ENCODE results near the gene ATAD1. TPM values are rescaled to one million over a fixed set of nuclear protein-coding genes. Genes with fewer than 3 reads are reported as not detected.

ATAD1 gene
- total and polyA plus RNA-seq, 2 of the 8 experiments (the other 6 are each of a cell fraction or from before 2014, with no cell fraction given) = 8.9 to 35.3 TPM

DNA sequence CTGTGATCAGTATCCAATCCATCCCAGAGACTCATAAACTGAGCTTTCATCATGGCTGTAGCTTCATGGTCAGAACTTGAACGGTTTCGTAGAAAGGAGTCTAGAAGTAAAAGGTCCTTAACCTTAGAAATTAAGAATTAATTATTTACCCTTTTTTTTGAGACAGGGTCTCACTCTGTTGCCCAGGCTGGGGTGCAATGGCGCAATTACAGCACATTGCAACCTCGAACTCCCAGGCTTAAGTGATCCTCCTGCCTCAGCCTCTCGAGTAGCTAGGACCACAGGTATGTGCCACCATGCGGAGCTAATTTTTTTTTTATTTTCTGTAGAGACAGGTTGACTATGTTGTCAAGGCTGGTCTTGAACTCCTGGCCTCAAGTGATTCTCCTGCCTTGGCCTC, 41.7 kb downstream of the ATAD1 start:
- no peaks in the 10 kb centered on the region for H3K4me1 ChIP-seq (replicated peaks in 1 of 4; ENCODE audit: control insufficient read depth in 3 of 4, insufficient read depth in 4 of 4, low read length in 3 of 4)
- FAIRE-seq (no peak), DNase-seq (ENCODE audit: low read depth in 1 of 2, low spot score in 2 of 2) (no peak)
- no peaks in the 10 kb centered on the region for H3K27me3 ChIP-seq (replicated peaks in 1 of 4; ENCODE audit: control insufficient read depth in 3 of 4, extremely low read depth in 1 of 4, insufficient read depth in 3 of 4, low read length in 3 of 4)
- H2BK12ac ChIP-seq (ENCODE audit: low read depth, low read length) = no peak overlapping the region
- H3K23me2 ChIP-seq (ENCODE audit: low read depth, low read length) = no peaks in the 10 kb centered on the region
- H4K91ac ChIP-seq (replicated peaks; ENCODE audit: insufficient read length, low read length) = no peak overlapping the region
- H3K79me2 ChIP-seq (ENCODE audit: control insufficient read depth in 1 of 2, insufficient read depth in 2 of 2, low read length in 2 of 2) = peaks cover 0 to 6% of the 10 kb centered on the region in 2 experiments; a peak in 1 of 4 replicates
- H3K4me3 ChIP-seq (ENCODE audit: extremely low read depth in 1 of 4, insufficient read depth in 2 of 4, low read depth in 3 of 4, low read length in 4 of 4) = no peak overlapping the region
- peaks cover 0 to 18% (median 2%) of the 10 kb centered on the region in 4 experiments; a peak in 4 of 8 replicates for H3K36me3 ChIP-seq (ENCODE audit: control insufficient read depth in 2 of 4, insufficient read depth in 4 of 4, low read length in 3 of 4)
- no peak overlapping the region for H2AK5ac ChIP-seq (ENCODE audit: low read depth, low read length)
- H3K23ac ChIP-seq (ENCODE audit: insufficient read length) = no peak overlapping the region
- H3K9ac ChIP-seq (replicated peaks in 1 of 4; ENCODE audit: extremely low read depth in 1 of 4, low read depth in 3 of 4, low read length in 3 of 4) = no peak overlapping the region
- no peak overlapping the region for H2BK20ac ChIP-seq (ENCODE audit: low read length)
- H2BK120ac ChIP-seq (replicated peaks; ENCODE audit: low read depth, low read length) = no peak overlapping the region
- no peaks in the 10 kb centered on the region for H3K79me1 ChIP-seq (ENCODE audit: low read depth, low read length)
- no peak overlapping the region for H4K8ac ChIP-seq (ENCODE audit: extremely low read depth, insufficient read depth, low read length)
- ChIA-PET CTCF (ENCODE audit: partially characterized antibody) (interaction anchor here (1.0 to 1.1 kb wide), 2 partner anchors 18 to 42 kb away, joined by 3 to 5 read pairs; no protein-coding TSS in a partner anchor), POLR2A (ENCODE audit: partially characterized antibody) (no interaction called here)
- H3K4ac ChIP-seq (replicated peaks; ENCODE audit: insufficient read length, low read depth, low read length) = no peak overlapping the region
- no peak overlapping the region for H3K56ac ChIP-seq (replicated peaks; ENCODE audit: insufficient read length, low read depth, low read length)
- peaks cover 0 to 3% of the 10 kb centered on the region in 2 experiments for H4K20me1 ChIP-seq (replicated peaks in 1 of 2; ENCODE audit: control insufficient read depth in 1 of 2, insufficient read depth in 2 of 2, low read length in 2 of 2)
- H2BK15ac ChIP-seq (ENCODE audit: low read length) = no peak overlapping the region
- H3K9me3 ChIP-seq (ENCODE audit: insufficient read depth in 2 of 2, low read depth in 1 of 2, low read length in 1 of 2) = no peaks in the 10 kb centered on the region
- no peak overlapping the region for H4K5ac ChIP-seq (ENCODE audit: insufficient read length, low read depth, low read length)
- H3K4me2 ChIP-seq (ENCODE audit: insufficient read depth in 1 of 2, low read depth in 2 of 2, low read length in 2 of 2) = no peak overlapping the region
- no peak overlapping the region for H2AFZ ChIP-seq (ENCODE audit: low read length)
- H2BK5ac ChIP-seq (ENCODE audit: low read depth, low read length) = no peak overlapping the region
- no peak overlapping the region for H3K14ac ChIP-seq (ENCODE audit: insufficient read length)
- no peak overlapping the region for H3K27ac ChIP-seq (ENCODE audit: low read depth, low read length)
- 94% methylated on average over 6 of the region's 6 CpGs; no CpG with 5 or more reads in 1 of the 2 experiments for WGBS, 2 experiments (ENCODE audit: extremely low coverage in 1 of 2, insufficient coverage in 1 of 2, insufficient read length in 1 of 2, insufficient replicate concordance in 2 of 2, low coverage in 1 of 2, low lambda C conversion rate in 2 of 2, missing lambda C conversion rate in 1 of 2)
- no peak overlapping the region for H3K18ac ChIP-seq (ENCODE audit: extremely low read depth, low read length)
- TF ChIP-seq JUND (IDR thresholded peaks at IDR 0.05; ENCODE audit: low read length) = no peak
- no peak for TF ChIP-seq NANOG (IDR thresholded peaks at IDR 0.05; ENCODE audit: insufficient read depth, low read depth, low read length, poor library complexity, severe bottlenecking)
- no peak for TF ChIP-seq SRF (IDR thresholded peaks at IDR 0.05; ENCODE audit: low read depth, low read length)
- no peak for TF ChIP-seq YY1 (IDR thresholded peaks at IDR 0.05; ENCODE audit: low read depth, low read length)
- no peak for TF ChIP-seq RBBP5 (IDR thresholded peaks at IDR 0.05; ENCODE audit: borderline replicate concordance, low read depth, low read length)
- TF ChIP-seq, protein P1, sequence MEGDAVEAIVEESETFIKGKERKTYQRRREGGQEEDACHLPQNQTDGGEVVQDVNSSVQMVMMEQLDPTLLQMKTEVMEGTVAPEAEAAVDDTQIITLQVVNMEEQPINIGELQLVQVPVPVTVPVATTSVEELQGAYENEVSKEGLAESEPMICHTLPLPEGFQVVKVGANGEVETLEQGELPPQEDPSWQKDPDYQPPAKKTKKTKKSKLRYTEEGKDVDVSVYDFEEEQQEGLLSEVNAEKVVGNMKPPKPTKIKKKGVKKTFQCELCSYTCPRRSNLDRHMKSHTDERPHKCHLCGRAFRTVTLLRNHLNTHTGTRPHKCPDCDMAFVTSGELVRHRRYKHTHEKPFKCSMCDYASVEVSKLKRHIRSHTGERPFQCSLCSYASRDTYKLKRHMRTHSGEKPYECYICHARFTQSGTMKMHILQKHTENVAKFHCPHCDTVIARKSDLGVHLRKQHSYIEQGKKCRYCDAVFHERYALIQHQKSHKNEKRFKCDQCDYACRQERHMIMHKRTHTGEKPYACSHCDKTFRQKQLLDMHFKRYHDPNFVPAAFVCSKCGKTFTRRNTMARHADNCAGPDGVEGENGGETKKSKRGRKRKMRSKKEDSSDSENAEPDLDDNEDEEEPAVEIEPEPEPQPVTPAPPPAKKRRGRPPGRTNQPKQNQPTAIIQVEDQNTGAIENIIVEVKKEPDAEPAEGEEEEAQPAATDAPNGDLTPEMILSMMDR (IDR thresholded peaks at IDR 0.05; ENCODE audit: control extremely low read depth in 1 of 3, insufficient read depth in 1 of 3, low read depth in 1 of 3, low read length in 3 of 3) = no peak
- no peak for TF ChIP-seq RAD21 (IDR thresholded peaks at IDR 0.05 in 1 of 2, conservative IDR thresholded peaks at IDR 0.05 in 1 of 2; ENCODE audit: low read depth in 2 of 2, low read length in 2 of 2)
- TF ChIP-seq CBX8 (IDR thresholded peaks at IDR 0.05; ENCODE audit: borderline replicate concordance, low read depth, low read length) = no peak
- no peak for TF ChIP-seq RFX5 (IDR thresholded peaks at IDR 0.05; ENCODE audit: borderline replicate concordance, low read depth, low read length)
- no peak for TF ChIP-seq SP2 (IDR thresholded peaks at IDR 0.05; ENCODE audit: low read length)
- no peak for TF ChIP-seq POU5F1 (IDR thresholded peaks at IDR 0.05; ENCODE audit: low read depth, low read length)

All from H1 (cell line).